ENCODE results near the gene SLCO3A1. TPM values are rescaled to one million over a fixed set of nuclear protein-coding genes. Genes with fewer than 3 reads are reported as not detected.

Gene SLCO3A1
- total and polyA plus RNA-seq, 12 donors, result 33.9 to 57.2 (median 46.4) TPM

DNA sequence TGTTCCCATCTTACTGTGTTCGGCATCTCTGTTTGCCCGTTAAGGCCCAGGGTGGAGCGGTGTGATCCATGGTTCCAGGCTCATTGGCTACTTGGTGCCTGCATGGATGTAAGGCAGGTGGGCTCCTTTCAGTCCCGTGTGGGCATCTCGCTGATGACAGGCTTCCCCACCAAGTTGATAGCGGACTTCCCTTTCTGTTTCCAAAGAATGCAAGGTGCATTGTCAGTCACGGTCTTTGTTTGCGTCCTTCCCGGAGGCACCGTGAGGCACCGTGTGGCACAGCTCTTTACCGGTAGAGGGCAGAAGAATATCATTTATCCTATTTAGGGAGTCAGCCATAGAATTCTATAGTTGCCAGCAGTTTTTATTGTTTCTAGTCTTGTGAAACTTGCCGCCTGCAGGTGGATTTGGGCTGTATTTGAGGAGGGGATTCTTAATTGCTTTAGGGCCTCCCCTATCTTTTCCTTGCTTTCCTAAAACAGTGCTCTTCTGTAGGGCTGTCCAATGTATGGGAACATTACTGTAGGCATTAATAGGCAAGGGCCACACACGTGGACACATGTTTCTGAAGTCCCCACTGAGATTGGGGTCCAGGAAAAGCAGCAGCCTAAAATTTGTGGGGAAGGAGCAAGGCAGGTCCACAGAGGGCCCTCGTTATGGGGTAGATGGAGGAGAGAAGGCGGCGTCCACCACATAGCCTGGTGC, 244.1 kb downstream of the SLCO3A1 start:
- Histone ChIP-seq H3K4me3 (no peak overlapping the region), H3K27me3 (no peaks in the 10 kb centered on the region), H3K27ac (no peak overlapping the region), H3K36me3 (peaks cover 0 to 32% (median 7%) of the 10 kb centered on the region in 9 donors), H3K4me1 (peaks cover 0 to 45% (median 14%) of the 10 kb centered on the region in 9 donors), H3K9me3 (no peaks in the 10 kb centered on the region)
- intact Hi-C loops (cut with DNase I), result loop anchor here (1.0 to 10.0 kb wide), 12 partner anchors 105 to 617 kb away; partner anchors contain the start of gene ST8SIA2 (in 1 of the 10)
- ATAC-seq (peak; percentile 69 to 93 (median 77)), DNase-seq (peak in 1 of 2 donors; percentile 21)
- TF ChIP-seq CTCF (IDR thresholded peaks at IDR 0.05), result peak; percentile 24 to 83 (median 71)
- 39 to 53% methylated on average over 17 of the region's 17 CpGs for WGBS, 2 donors

DNA sequence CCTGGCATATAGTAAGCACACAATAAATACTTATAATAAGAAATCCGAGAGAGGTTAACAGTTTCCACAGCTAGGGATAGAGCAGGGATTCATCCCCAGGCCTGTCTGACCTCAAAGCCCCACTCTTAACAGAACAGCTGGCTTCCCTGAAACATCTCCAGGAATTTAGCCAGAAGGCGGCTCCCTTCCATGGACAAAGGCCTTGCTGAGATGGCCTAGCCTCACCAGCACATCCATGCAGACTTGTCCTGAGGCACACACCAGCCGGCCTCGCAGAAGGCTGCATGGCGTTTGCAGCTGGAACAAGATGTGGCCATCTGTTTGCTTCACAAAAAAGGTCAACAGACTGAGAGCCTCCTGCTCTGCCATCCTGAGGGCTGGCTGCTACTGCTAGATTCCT, 245.4 kb downstream of the SLCO3A1 start:
- Histone ChIP-seq H3K4me3 (no peak overlapping the region), H3K27ac (no peak overlapping the region), H3K27me3 (no peaks in the 10 kb centered on the region), H3K9me3 (no peaks in the 10 kb centered on the region), H3K36me3 (peaks cover 0 to 34% (median 7%) of the 10 kb centered on the region in 9 donors), H3K4me1 (peaks cover 0 to 44% (median 12%) of the 10 kb centered on the region in 9 donors)
- WGBS, 2 donors, result 70 to 85% methylated on average over 5 of the region's 5 CpGs
- DNase-seq (peak in 1 of 2 donors; percentile 37), ATAC-seq (peak in 7 of 8 donors; percentile 54 to 77 (median 66))
- intact Hi-C loops (cut with DNase I), result loop anchor here (5.0 to 10.0 kb wide), 8 partner anchors 103 to 616 kb away; partner anchors contain the start of gene ST8SIA2 (in 1 of the 10)
- peak in 4 of 9 donors; percentile 7 to 32 (median 14) for TF ChIP-seq CTCF (IDR thresholded peaks at IDR 0.05)

GRCh38 chr15:92100301-92100700, 246.8 kb downstream of the SLCO3A1 start:
- no peaks in the 10 kb centered on the region for H3K27me3 ChIP-seq
- no peak for DNase-seq
- H3K4me1 ChIP-seq, result peaks cover 0 to 35% (median 12%) of the 10 kb centered on the region in 9 donors
- H3K36me3 ChIP-seq, result peaks cover 0 to 43% (median 7%) of the 10 kb centered on the region in 9 donors
- WGBS, 2 donors, result 96 to 97% methylated on average over 2 of the region's 2 CpGs
- H3K9me3 ChIP-seq, result no peaks in the 10 kb centered on the region
- no peak for TF ChIP-seq CTCF (IDR thresholded peaks at IDR 0.05)
- no peak overlapping the region for H3K4me3 ChIP-seq
- ATAC-seq, result no peak
- intact Hi-C loops (cut with DNase I), result no loop called here
- no peak overlapping the region for H3K27ac ChIP-seq

DNA sequence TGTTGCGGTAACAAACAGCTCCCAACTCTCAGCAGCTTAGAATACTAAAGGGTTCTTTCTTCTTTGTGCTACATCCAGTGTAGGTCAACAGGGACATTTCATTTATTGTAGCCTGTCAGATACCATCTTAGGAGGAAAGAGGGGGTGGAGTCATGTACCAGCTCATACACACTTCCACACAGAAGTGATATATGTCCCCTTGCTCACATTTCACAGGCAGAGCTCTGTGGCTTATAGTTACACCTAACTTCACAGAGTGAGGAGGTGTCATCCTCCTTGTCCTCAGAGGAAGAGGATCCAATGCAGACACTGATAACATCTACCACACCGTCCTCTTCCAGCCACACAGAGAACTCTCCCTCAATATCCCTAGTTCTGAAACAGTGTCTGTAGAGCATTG, 247.2 kb downstream of the SLCO3A1 start:
- WGBS, 2 donors, result 90 to 94% methylated on average over 2 of the region's 2 CpGs
- intact Hi-C loops (cut with DNase I), result no loop called here
- no peak for ATAC-seq

More for the DNA sequence above, 247.2 kb downstream of the SLCO3A1 start:
- H3K27me3 ChIP-seq, result no peaks in the 10 kb centered on the region
- H3K27ac ChIP-seq, result no peak overlapping the region
- H3K9me3 ChIP-seq, result no peaks in the 10 kb centered on the region
- H3K36me3 ChIP-seq, result peaks cover 0 to 43% (median 4%) of the 10 kb centered on the region in 9 donors
- H3K4me1 ChIP-seq, result peaks cover 0 to 31% (median 14%) of the 10 kb centered on the region in 9 donors
- no peak for TF ChIP-seq CTCF (IDR thresholded peaks at IDR 0.05)
- H3K4me3 ChIP-seq, result no peak overlapping the region
- no peak for DNase-seq

Measured in heart right ventricle (tissue), 16 donors.